HG02870 (cell line): ENCODE measurements around the gene LRRC28.
"Not testable (repeated sequence)": the region's sequence is repeated elsewhere in the genome, so short reads cannot be mapped to it uniquely, and the experiment has no call there.

Source experiments
- ATAC-seq: cut with Tn5 transposase; IDR thresholded peaks from one replicate; pipeline ENCODE4 v1.9.1; 2021; ENCODE audit warnings: mild to moderate bottlenecking, moderate library complexity; ENCODE audit not compliant: unreplicated experiment

LRRC28 gene

DNA sequence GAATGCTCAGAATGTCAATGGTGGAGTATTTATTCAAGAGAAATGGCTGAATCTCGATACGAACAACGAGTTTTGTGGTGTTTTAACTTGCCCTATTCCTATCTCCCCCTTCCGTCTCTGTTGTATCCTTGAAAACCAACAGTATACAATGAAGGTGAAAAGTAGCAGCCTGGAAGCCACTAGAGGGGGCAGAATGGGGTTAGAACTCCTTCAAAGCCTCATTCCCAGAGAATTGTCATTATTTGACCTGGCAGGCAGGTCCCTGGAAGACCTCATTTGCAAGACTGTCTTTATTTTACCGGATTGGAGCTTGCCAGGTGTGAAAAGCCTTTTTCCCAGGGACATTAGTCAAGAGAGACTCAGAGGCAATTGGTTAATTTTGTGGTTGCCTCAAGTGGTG is 139.4 kb downstream of the LRRC28 start:
- no peak for ATAC-seq

DNA sequence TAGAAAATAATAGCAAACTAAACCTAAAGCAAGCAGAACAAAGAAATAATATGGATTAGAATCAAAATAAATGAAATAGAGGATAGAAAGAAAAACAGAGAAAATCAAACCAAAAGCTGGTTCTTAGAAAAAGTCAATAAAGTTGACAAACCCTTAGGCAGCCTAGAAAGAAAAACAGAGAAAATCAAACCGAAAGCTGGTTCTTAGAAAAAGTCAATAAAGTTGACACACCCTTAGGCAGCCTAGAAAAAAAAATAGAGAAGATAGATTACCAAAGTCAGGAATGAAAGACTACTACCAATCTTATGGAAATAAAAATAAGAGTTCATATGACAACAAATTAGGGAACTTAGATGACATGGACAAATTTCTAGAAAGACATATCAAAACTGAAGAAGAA is 142.4 kb downstream of the LRRC28 start:
- no peak for ATAC-seq

DNA sequence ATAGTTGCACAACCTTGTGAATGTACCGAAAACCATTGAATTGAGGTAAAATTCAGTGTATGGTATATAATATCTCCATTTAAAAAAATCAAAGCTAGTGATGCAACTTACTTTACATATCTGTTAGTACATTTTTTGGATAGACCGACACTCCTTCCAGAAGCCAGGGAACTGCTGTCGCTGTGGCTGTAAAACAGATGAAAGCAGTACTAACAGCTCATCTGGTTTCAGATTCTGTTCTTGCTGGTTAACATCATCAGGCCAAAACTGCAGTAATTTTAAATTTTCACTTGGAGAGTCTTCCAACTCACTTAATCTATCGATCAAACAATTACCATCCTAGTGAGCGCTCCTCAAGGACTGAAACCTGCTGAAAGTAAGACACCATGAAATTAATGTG is 145.1 kb downstream of the LRRC28 start:
- no peak for ATAC-seq

DNA sequence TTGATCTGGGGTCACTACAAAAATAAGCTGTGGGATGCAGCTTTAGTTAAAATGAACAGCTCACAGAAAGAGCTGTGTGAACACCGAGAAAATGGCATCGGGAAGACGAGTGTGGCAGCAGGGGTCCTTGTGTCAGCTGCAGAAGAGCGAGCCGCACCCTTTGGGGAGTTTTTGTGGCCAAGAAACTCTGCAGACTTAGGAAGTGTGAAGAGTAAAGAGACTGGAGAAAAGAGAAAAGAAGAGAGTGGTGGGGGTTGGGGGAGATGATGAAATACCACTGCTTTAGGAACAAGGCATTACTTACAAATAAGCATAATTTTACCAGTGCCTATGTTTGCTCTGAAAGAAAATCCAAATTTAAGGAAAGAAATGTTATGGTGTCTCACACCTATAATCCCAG is 147.8 kb downstream of the LRRC28 start:
- ATAC-seq: no peak

DNA sequence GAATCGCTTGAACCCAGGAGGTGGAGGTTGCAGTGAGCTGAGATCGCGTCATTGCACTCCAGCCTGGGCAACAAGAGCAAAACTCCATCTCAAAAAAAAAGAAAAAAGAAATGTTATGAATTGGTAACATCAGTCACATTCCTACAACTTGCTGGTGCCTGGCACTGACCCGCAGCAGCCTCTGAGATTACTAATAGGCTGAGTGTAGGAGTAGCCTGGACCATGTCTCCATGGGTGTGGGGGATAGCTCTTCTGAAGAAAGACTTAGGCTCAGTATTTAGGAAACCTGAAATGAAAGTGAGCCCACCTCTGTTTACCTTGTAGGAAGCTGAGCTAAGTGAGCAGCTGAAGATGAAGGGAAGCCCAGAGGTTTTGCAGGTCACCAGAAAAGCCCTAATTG is 148.3 kb downstream of the LRRC28 start:
- ATAC-seq: no peak

DNA sequence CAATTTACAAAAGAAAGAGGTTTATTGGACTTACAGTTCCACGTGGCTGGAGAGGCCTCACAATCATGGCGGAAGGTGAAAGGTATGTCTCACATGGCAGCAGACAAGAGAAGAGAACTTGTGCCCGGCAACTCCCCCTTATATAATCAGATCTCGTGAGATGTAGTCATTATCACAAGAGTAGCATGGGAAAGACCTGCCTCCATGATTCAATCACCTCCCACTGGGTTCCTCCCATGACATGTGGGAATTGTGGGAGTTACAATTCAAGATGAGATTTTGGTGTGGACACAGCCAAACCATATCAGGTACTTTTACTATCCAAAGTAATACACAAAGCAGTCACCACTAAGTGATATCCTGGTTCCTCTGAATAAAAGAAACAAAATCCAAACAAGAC is 149.9 kb downstream of the LRRC28 start:
- ATAC-seq: not testable (repeated sequence)

DNA sequence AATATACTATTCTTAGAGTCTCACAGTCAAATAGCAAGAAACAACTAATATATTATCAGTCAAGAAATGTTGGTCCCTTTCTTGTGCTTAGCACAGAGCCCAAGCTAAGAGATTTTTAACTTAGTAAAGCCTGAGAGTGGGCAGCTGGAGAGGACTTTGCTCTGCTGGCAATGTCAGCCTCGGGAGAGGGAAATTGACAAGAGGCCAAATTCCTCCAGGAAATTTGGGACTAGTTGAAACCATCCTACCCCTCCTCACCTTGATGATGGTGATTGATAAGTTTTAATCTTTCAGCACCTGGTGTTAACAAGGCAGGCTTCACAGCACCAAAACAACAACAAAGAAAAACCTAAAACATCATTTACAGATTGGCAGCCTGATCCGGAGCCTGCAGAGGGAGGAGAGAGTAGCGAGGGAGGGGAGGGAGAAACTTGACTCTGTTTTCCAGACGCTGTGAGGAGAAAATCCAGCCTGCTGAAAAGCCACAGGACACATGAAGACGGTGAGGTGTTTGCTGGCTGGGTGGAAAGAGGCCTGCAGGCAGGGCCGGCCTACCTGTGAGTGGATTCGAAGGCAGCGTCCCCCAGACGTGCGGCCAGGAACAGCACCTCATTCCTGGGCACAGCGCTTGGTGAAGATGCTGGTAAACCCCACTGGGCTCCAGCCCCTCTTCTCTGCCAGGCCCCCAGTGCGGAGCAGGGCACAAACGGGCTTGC is 150.9 kb downstream of the LRRC28 start:
- ATAC-seq: no peak

DNA sequence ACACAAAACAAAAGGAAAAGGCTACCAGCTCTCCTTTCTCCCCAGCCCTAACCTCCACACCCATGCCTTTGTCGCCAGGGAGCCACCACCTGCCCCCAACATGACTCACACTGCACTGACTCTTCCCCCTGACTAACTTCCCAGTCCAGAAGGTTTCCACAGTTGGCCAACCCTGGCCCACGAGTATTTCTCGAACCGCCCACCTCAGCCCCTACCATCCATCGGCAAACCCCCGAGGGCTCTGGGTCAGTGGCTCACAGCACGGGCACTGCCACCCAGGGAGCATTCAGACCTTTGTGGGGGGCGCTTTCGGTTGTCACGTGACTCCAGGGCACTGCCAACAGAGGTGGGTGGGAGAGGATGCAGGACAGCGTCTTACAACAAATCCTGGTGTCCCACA is 152.3 kb downstream of the LRRC28 start:
- ATAC-seq: no peak

DNA sequence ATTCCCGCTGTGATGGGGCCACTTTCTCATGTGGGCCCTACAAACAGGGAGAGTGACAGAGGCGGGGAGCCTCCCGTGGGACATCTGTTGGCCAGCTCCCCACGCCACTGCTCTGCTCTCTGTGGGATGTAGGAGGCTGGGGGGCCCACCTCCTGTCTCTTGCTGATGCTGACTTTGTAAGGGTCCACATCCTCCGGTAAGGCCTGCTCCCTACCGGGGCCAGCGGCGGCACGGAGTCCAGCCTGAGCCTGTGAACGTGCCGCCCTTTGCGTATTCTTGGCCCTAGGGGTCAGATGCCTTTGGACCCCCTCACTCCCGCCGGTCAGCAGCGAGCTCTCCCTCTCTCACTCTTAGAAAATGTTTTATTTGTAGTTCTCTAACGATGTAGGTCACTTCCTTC is 153.2 kb downstream of the LRRC28 start:
- ATAC-seq: no peak

DNA sequence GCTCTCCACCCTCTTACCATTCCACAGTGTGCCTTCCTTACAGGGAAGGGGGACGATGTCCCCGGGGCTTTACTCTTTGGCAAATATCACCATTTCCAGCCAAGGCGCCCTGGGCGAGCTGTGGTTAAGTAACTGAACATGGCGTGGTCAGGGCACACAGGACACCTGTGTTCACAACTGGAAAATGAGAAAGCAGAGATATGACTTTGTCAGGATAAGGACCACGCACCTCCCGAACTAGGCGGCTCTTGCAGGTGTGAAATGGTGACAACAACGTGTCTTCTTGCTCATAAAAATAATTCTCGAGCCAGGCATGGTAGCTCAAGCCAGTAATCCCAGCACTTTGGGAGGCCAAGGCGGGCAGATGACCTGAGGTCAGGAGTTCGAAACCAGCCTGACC is 154.8 kb downstream of the LRRC28 start:
- no peak for ATAC-seq

DNA sequence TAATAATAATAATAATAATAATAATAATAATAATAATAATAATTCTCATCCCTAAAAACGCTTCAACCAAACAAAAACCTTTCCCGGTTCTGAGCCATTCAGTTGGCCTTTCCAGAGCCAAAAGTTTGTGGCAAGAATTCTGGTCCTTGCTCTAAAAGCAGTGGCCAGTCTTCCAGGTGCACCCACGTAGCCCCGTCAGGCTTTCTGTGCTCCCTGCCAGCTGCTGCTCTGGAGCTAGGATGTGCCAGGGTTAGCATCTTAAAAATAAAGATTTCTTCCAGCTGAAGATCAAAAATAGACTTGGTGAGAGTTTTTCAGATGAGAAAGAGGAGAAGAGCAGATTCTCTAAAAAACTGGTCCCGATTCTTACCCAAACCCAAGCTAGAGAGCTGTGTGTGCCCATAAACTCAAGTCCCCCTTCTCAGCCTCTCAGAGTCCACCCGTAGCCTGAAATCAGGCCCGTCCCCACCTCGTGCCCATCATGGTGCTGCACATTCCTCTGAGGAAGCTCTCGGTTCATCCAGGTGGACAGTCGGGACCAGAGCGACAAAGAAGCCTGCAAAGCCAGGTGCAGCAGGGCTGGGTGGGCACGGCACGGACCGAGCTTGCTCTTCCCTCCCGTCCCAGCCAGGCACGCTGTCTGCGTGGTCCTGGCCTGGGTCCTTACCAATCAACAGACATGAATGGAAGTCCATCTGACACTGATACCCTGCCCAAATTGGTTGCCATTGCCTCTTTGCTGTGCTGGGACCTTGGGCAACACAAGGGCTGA is 155.6 kb downstream of the LRRC28 start:
- ATAC-seq: no peak

DNA sequence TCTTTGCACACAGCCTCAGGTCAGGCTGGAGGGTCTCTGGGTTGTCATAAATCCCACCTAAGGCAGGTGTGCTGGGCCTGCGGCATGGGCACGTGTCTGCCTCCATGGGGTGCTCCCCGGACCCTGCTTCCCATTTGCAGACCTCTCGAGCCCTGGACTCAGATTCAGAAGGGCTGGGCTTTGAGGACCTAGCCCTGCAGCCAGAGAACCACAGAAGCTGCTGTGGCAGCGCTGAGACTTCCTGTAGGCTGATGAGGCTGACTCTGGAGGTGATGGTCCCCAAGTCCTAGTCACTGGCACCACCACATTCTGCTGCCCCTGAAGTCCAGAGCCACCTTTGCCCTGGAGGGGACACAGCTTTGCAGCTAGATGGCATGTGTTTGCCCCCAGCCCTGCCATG is 156.4 kb downstream of the LRRC28 start:
- no peak for ATAC-seq

DNA sequence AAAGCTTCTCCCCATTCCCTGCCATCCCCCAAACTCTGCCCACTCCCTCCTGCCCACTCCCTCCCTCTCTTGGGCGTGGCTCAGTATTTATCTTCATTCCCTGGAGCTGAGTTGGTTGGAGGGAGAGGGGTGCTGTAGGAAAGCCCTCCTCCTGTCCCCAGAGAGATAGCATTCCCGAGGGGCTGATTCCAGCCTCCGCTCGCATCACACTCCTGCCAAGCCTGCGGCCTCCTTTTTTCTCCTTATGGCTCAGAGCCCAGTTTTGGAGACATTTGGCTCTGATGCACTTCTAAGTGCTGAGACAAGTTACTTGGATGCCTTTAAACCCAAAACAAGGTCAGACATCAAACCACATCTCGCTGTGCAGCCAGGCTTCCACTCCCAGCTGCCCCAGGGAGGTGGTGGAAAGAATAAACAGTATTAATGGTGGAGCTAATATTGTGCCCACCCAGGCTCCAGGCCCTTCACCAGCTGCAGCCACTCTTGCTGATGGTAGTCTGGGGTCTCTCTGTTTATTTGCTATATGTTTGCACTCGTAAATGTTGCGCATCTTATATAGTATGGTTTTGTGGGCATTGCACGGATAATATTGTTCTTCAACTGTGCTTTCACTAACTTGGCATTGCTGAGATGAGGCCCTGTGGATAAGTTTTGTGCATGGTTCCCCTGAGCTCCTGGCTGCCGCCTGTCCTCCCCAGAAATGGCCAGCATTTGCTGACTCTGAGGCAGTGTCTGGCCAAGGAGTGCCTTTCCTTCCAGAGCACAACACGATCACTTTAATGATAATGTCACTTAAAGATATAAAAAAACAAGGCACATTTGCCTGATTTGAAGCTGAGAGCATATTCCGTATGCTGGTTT is 157.2 kb downstream of the LRRC28 start:
- no peak for ATAC-seq

DNA sequence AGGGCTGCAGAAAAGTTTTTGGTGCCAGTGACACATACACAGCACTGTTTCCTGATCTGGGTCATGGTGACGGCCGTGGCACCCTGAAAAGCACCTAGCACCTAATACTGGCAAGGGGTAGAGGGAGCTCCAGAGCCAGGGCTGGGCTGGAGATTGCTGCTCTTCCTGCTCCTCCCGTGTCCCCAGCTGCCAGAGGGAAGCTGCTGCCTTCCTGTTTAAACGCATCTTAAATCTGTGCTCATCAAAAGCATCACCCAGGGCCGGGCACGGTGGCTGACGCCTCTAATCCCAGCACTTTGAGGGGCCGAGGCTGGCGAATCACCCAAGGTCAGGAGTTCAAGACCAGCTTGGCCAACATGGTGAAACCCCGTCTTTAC is 157.8 kb downstream of the LRRC28 start:
- ATAC-seq: no peak

DNA sequence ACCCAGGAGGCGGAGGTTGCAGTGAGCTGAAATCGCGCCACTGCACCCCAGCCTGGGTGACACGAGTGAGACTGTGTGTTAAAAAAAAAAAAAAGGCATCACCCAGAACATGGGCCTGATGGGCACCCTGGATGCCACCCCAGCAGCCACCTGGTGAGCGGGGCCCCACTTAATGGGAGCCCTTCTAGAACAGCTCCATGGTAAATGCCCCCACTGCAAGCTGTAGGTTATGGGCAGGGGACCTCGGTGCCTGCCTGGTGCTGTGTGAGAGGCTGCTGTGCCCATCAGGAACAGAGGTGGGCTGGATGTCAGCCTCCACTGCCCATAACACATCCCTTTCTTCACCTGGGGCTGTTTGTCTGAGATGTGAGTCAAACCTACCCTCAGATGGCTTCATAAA is 158.3 kb downstream of the LRRC28 start:
- ATAC-seq: no peak

DNA sequence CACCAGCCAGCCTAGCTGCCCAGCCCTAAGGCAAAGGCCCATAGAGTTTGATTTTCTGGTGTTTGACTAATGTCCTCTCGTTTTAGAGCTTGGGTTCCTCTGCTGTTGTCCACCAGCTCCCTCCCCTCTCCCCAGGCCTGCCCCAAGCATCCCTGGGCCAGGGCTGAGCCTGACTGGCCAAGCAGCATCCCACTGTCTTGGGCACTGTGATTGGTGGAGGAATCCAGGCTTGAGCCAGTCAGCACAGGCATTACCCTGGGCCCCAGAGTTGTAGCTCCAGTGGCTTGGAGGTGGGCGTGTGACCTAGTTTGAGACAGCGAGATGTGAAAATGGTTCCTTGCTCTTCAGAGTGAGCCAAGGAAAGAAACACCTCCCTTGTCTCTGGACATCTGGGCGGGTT is 159.2 kb downstream of the LRRC28 start:
- no peak for ATAC-seq

DNA sequence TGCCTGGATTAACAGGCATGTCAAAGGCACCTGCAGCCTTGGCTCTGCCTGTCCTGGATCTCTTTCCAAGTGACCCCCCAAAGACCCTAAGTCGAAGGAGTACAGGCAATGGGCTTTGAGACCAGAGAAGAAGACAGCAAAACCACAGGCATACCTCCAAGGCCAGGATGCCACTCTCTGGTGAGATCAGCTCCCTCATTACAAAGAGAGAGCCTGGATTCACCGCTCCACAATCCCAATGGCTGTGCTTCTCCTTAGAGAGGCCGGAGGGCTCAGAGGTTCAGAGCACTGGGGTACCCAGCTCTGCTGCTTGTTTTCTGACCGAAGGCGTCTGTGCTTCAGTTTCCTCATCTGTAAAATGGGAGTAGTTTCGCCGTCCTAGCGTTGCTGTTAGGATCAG is 160.0 kb downstream of the LRRC28 start:
- no peak for ATAC-seq

DNA sequence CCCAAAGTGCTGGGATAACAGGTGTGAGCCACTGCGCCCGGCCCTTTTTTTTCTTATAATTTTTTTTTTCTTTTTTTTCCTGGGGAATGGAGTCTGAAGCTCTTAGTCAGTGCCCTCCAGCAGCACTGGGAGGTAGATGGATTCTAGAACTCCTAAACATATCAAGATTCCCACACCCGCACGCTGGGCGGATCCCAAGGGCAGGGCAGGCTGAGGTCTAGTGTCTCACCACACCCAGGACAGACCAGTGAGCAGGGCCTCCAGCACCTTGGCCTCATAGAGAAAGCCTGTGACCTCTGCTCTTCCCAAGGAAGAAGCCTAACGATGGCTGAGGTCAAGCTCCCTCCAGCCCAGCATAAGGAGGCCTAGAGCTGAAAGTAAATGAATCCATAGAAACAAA is 160.8 kb downstream of the LRRC28 start:
- no peak for ATAC-seq

DNA sequence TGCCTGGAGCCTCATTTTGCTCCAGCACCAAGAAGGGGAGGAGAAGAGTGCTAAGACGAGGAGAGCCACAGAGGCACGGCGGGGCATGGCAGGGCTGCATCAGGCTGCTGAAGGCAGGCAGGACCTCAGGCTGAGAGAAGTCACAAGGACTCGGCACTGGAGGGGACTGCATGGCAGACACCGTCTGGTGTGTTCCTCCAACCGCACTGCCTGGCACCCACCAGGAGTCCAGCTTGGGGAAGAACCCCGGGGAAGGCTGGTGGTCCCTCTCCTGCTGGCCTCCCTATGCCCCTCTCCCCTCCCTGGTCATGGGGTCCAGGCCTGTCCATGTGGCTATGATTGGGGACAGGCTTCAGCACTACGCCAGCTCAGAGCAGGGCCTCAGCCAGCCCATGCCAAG is 161.3 kb downstream of the LRRC28 start:
- no peak for ATAC-seq

DNA sequence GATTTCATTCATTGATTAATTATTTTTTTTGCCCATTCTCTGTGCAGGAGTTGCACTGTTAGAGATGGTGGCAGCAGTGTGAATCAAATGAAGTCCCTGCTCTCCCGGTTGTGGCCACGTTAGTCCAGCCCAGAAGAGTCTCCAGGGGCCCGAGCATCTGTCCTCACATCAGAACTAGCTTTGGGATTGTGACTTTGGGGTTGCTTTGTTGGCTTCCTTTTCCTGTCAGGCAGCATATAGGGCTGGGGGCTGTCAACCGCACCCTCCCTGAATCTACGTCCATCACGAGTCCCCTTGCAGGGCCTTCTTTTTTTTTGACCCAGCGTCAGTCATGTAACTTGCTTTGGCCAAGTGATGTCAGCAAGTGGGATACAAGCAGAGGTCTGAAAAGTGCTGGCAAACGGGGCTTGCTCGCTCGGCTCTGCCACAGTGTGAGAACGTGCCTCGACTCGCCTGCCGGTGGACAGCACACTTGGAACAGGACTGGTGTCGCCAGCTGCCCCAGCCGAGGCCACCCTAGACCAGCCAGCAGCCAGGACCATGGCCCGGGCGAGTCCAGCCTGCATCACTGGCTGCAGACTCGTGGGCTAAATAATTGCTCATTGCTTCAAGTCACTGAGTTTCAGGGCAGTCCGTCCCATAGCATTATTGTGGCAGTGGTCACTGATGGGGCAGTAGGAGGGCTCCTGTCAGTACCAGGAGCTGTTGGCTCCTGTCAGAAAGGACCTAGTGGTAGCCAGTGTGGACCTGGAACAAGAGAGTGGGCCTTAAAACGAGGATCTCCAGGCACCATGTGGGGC is 162.9 kb downstream of the LRRC28 start:
- ATAC-seq: no peak
